GM23338 (cell line): Measurements from ENCODE around the gene SLC30A1. TPM values are rescaled to one million over a fixed set of nuclear protein-coding genes. Genes with fewer than 3 reads are reported as not detected.

Experiments used
- ATAC-seq: fragments of 200-7000 bp; cut with Tn5 transposase; 3 replicates; pipeline ENCODE4 v1.9.1; 2020
- DNase-seq: peaks from one replicate; pipeline ENCODE4 v3.0.0-alpha.2; 2015; ENCODE audit warnings: low spot score
- H2AFZ ChIP-seq: fragments of 200-600 bp; sonication (generic); 2 replicates; pipeline ENCODE4 v1.8.0; 2016; ENCODE audit warnings: antibody characterized with exemption, mild to moderate bottlenecking, moderate library complexity
- H3F3A ChIP-seq: fragments of 200-600 bp; sonication (generic); replicated peaks from 2 replicates; pipeline ENCODE4 v1.8.0; 2017; ENCODE audit warnings: antibody characterized with exemption, mixed run types, low read depth
- H3K27ac ChIP-seq: fragments of 200-600 bp; sonication (generic); 2 replicates; pipeline ENCODE4 v1.6.1; 2016; ENCODE audit warnings: low read depth
- H3K27me3 ChIP-seq: fragments of 200-600 bp; sonication (generic); 2 replicates; pipeline ENCODE4 v1.8.0; 2016; ENCODE audit warnings: mild to moderate bottlenecking, mixed run types, moderate library complexity; ENCODE audit not compliant: insufficient read depth
- H3K36me3 ChIP-seq: fragments of 200-600 bp; sonication (generic); 2 replicates; pipeline ENCODE4 v1.8.0; 2016; ENCODE audit warnings: mild to moderate bottlenecking; ENCODE audit not compliant: insufficient read depth
- H3K4me1 ChIP-seq: fragments of 200-600 bp; sonication (generic); 2 replicates; pipeline ENCODE4 v1.8.0; 2016; ENCODE audit warnings: mild to moderate bottlenecking, moderate library complexity; ENCODE audit not compliant: insufficient read depth
- H3K4me2 ChIP-seq: fragments of 200-600 bp; sonication (generic); 2 replicates; pipeline ENCODE4 v1.7.1; 2017; ENCODE audit warnings: mixed run types
- H3K4me3 ChIP-seq: fragments of 200-600 bp; sonication (generic); 2 replicates; pipeline ENCODE4 v1.6.1; 2016; ENCODE audit warnings: mixed run types
- H3K79me2 ChIP-seq: fragments of 200-600 bp; sonication (generic); replicated peaks from 2 replicates; pipeline ENCODE4 v1.8.0; 2017; ENCODE audit warnings: mild to moderate bottlenecking; ENCODE audit not compliant: insufficient read depth
- H3K9me2 ChIP-seq: fragments of 200-600 bp; sonication (generic); 2 replicates; pipeline ENCODE4 v1.8.0; 2017; ENCODE audit not compliant: insufficient read depth
- H4K20me1 ChIP-seq: fragments of 200-600 bp; sonication (generic); replicated peaks from 2 replicates; pipeline ENCODE4 v1.8.0; 2017; ENCODE audit warnings: mild to moderate bottlenecking; ENCODE audit not compliant: insufficient read depth
- H3K27ac Mint-ChIP-seq: 2 replicates; pipeline ENCODE4 v1.8.0; 2020; ENCODE audit warnings: inconsistent platforms, mild to moderate bottlenecking, moderate library complexity, mixed read lengths
- H3K27me3 Mint-ChIP-seq: 3 replicates; pipeline ENCODE4 v1.8.0; 2022; ENCODE audit warnings: low read depth, mild to moderate bottlenecking, moderate library complexity, mixed read lengths, inconsistent platforms; ENCODE audit not compliant: insufficient read depth, poor library complexity
- H3K36me3 Mint-ChIP-seq: 3 replicates; pipeline ENCODE4 v1.8.0; 2021; ENCODE audit warnings: low read depth, mild to moderate bottlenecking, inconsistent platforms, moderate library complexity, mixed read lengths
- H3K4me1 Mint-ChIP-seq: 3 replicates; pipeline ENCODE4 v1.8.0; 2020; ENCODE audit warnings: mild to moderate bottlenecking, inconsistent platforms, mixed read lengths
- H3K4me3 Mint-ChIP-seq: 3 replicates; pipeline ENCODE4 v1.8.0; 2021; ENCODE audit warnings: moderate library complexity, mild to moderate bottlenecking, inconsistent platforms, mixed read lengths
- H3K9me3 Mint-ChIP-seq: 3 replicates; pipeline ENCODE4 v1.8.0; 2020; ENCODE audit warnings: moderate library complexity, mild to moderate bottlenecking, inconsistent platforms, mixed read lengths
- CREB1 ChIP-seq: fragments of 250-450 bp; sonication (Bioruptor Pico); IDR thresholded peaks from 2 replicates; pipeline ENCODE4 v1.5.0; 2020; ENCODE audit warnings: low read depth, mild to moderate bottlenecking, moderate library complexity
- EZH2 ChIP-seq: fragments of 200-600 bp; sonication (generic); IDR thresholded peaks from one replicate; pipeline ENCODE4 v1.8.0; 2017; ENCODE audit warnings: antibody characterized with exemption, mild to moderate bottlenecking, low read depth; ENCODE audit not compliant: unreplicated experiment
- EZH2phosphoT487 ChIP-seq: fragments of 200-600 bp; sonication (generic); IDR thresholded peaks from one replicate; pipeline ENCODE4 v1.8.1; 2018; ENCODE audit warnings: antibody characterized with exemption; ENCODE audit not compliant: unreplicated experiment
- JUNB ChIP-seq: IDR thresholded peaks from one replicate; pipeline ENCODE4 v1.6.1; 2016; ENCODE audit warnings: antibody characterized with exemption; ENCODE audit not compliant: unreplicated experiment
- NANOG ChIP-seq: IDR thresholded peaks from 2 replicates; pipeline ENCODE4 v1.6.1; 2016; ENCODE audit warnings: antibody characterized with exemption, borderline replicate concordance
- POLR2AphosphoS5 ChIP-seq: IDR thresholded peaks from 2 replicates; pipeline ENCODE4 v1.6.1; 2016; ENCODE audit warnings: antibody characterized with exemption, low read depth
- STAT1 ChIP-seq: IDR thresholded peaks from one replicate; pipeline ENCODE4 v1.6.1; 2016; ENCODE audit warnings: antibody characterized with exemption; ENCODE audit not compliant: unreplicated experiment
- ZNF331 ChIP-seq: fragments of 250-450 bp; sonication (Bioruptor Pico); IDR thresholded peaks from 2 replicates; pipeline ENCODE4 v1.5.0; 2020; ENCODE audit warnings: low read depth, mild to moderate bottlenecking, moderate library complexity
- polyA plus RNA-seq: library from polyadenylated mRNA; unstranded; fragments of >200 nt; fragmentation: Nextera tagmentation; extraction: Ambion mirVana; gene quantifications from 2 replicates; pipeline ENCODE4 v1.2.1, GENCODE V29; 2016
- total RNA-seq: library from RNA; depleted of rRNA; stranded (reverse); fragments of >200 nt; shearing (Covaris generic); gene quantifications from 2 replicates; pipeline ENCODE4 v1.2.3, GENCODE V29; 2014
- TF ChIP-seq, protein P1 (sequence below): fragments of 250-450 bp; sonication (Bioruptor Pico); IDR thresholded peaks from 2 replicates; pipeline ENCODE4 v1.5.0; 2020; ENCODE audit warnings: mild to moderate bottlenecking, moderate library complexity

SLC30A1 gene
- total and polyA plus RNA-seq, 2 experiments from 2014 or later = 3.3 to 17.7 TPM

- H3F3A ChIP-seq = no peaks in the 10 kb centered on the region
- peaks cover 4% of the 10 kb centered on the region for H3K27me3 Mint-ChIP-seq
- no peak overlapping the region for H3K4me3 ChIP-seq
- H3K4me2 ChIP-seq = no peak overlapping the region
- no peak overlapping the region for H3K27ac Mint-ChIP-seq
- no peaks in the 10 kb centered on the region for H3K4me1 ChIP-seq
- H3K36me3 ChIP-seq = no peaks in the 10 kb centered on the region
- peaks cover 10% of the 10 kb centered on the region for H3K4me1 Mint-ChIP-seq
- no peak overlapping the region for H3K27ac ChIP-seq
- H3K4me3 Mint-ChIP-seq = no peak overlapping the region
- ATAC-seq (no peak), DNase-seq (no peak)
- TF ChIP-seq EZH2 (no peak), STAT1 (no peak), ZNF331 (CRISPR knock-in tag) (no peak), POLR2AphosphoS5 (no peak), JUNB (no peak), CREB1 (CRISPR knock-in tag) (no peak), NANOG (no peak), EZH2phosphoT487 (no peak)
- TF ChIP-seq, protein P1, sequence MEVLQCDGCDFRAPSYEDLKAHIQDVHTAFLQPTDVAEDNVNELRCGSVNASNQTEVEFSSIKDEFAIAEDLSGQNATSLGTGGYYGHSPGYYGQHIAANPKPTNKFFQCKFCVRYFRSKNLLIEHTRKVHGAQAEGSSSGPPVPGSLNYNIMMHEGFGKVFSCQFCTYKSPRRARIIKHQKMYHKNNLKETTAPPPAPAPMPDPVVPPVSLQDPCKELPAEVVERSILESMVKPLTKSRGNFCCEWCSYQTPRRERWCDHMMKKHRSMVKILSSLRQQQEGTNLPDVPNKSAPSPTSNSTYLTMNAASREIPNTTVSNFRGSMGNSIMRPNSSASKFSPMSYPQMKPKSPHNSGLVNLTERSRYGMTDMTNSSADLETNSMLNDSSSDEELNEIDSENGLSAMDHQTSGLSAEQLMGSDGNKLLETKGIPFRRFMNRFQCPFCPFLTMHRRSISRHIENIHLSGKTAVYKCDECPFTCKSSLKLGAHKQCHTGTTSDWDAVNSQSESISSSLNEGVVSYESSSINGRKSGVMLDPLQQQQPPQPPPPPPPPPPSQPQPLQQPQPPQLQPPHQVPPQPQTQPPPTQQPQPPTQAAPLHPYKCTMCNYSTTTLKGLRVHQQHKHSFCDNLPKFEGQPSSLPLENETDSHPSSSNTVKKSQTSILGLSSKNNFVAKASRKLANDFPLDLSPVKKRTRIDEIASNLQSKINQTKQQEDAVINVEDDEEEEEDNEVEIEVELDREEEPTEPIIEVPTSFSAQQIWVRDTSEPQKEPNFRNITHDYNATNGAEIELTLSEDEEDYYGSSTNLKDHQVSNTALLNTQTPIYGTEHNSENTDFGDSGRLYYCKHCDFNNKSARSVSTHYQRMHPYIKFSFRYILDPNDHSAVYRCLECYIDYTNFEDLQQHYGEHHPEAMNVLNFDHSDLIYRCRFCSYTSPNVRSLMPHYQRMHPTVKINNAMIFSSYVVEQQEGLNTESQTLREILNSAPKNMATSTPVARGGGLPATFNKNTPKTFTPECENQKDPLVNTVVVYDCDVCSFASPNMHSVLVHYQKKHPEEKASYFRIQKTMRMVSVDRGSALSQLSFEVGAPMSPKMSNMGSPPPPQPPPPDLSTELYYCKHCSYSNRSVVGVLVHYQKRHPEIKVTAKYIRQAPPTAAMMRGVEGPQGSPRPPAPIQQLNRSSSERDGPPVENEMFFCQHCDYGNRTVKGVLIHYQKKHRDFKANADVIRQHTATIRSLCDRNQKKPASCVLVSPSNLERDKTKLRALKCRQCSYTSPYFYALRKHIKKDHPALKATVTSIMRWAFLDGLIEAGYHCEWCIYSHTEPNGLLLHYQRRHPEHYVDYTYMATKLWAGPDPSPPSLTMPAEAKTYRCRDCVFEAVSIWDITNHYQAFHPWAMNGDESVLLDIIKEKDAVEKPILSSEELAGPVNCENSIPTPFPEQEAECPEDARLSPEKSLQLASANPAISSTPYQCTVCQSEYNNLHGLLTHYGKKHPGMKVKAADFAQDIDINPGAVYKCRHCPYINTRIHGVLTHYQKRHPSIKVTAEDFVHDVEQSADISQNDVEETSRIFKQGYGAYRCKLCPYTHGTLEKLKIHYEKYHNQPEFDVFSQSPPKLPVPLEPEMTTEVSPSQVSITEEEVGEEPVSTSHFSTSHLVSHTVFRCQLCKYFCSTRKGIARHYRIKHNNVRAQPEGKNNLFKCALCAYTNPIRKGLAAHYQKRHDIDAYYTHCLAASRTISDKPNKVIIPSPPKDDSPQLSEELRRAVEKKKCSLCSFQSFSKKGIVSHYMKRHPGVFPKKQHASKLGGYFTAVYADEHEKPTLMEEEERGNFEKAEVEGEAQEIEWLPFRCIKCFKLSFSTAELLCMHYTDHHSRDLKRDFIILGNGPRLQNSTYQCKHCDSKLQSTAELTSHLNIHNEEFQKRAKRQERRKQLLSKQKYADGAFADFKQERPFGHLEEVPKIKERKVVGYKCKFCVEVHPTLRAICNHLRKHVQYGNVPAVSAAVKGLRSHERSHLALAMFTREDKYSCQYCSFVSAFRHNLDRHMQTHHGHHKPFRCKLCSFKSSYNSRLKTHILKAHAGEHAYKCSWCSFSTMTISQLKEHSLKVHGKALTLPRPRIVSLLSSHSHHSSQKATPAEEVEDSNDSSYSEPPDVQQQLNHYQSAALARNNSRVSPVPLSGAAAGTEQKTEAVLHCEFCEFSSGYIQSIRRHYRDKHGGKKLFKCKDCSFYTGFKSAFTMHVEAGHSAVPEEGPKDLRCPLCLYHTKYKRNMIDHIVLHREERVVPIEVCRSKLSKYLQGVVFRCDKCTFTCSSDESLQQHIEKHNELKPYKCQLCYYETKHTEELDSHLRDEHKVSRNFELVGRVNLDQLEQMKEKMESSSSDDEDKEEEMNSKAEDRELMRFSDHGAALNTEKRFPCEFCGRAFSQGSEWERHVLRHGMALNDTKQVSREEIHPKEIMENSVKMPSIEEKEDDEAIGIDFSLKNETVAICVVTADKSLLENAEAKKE = no peak
- H3K36me3 Mint-ChIP-seq = peaks cover 12% of the 10 kb centered on the region
- H2AFZ ChIP-seq = no peak overlapping the region
- no peaks in the 10 kb centered on the region for H3K79me2 ChIP-seq
- H3K9me3 Mint-ChIP-seq = peaks cover 22% of the 10 kb centered on the region
- H4K20me1 ChIP-seq = no peaks in the 10 kb centered on the region
- no peaks in the 10 kb centered on the region for H3K27me3 ChIP-seq
- H3K9me2 ChIP-seq = no peaks in the 10 kb centered on the region
Measured at GRCh38 chr1:211543025-211543424, 35.9 kb downstream of the SLC30A1 start.
